Bronchial epithelial cell (primary cell): Measurements from ENCODE around the gene FTCD. TPM values are rescaled to one million over a fixed set of nuclear protein-coding genes. Genes with fewer than 3 reads are reported as not detected.
"Not testable (repeated sequence)": the region's sequence is repeated elsewhere in the genome, so short reads cannot be mapped to it uniquely, and the experiment has no call there.

ENCODE experiments used
- DNase-seq: peaks from one replicate; pipeline ENCODE4 v3.0.0-alpha.2; 2010; ENCODE audit warnings: low read depth
- FAIRE-seq: peaks from 2 replicates; lab custom pipeline; 2011; peaks lifted over from hg19 to GRCh38; lab: Jason Lieb, UNC
- H3K27me3 ChIP-seq: 2 replicates; pipeline ENCODE4 v1.5.1; 2011; ENCODE audit warnings: low read length; ENCODE audit not compliant: control insufficient read depth, insufficient read depth
- H3K36me3 ChIP-seq: 2 replicates; pipeline ENCODE4 v1.5.1; 2011; ENCODE audit warnings: low read length; ENCODE audit not compliant: control insufficient read depth, insufficient read depth
- H3K4me3 ChIP-seq: 2 replicates; pipeline ENCODE4 v1.5.1; 2011; ENCODE audit warnings: mild to moderate bottlenecking, low read depth, low read length, control low read depth
- CTCF ChIP-seq: IDR thresholded peaks from 2 replicates; pipeline ENCODE4 v1.5.1; 2011; ENCODE audit warnings: mild to moderate bottlenecking, moderate library complexity, low read length, control low read depth, inconsistent platforms; ENCODE audit not compliant: insufficient read depth, severe bottlenecking
- total RNA-seq: library from RNA; depleted of rRNA; stranded (reverse); fragments of >200 nt; gene quantifications from 2 replicates; pipeline ENCODE4 v1.2.1, GENCODE V29; 2014

FTCD gene
- total RNA-seq, 1 donor from 2014 or later = not detected

DNA sequence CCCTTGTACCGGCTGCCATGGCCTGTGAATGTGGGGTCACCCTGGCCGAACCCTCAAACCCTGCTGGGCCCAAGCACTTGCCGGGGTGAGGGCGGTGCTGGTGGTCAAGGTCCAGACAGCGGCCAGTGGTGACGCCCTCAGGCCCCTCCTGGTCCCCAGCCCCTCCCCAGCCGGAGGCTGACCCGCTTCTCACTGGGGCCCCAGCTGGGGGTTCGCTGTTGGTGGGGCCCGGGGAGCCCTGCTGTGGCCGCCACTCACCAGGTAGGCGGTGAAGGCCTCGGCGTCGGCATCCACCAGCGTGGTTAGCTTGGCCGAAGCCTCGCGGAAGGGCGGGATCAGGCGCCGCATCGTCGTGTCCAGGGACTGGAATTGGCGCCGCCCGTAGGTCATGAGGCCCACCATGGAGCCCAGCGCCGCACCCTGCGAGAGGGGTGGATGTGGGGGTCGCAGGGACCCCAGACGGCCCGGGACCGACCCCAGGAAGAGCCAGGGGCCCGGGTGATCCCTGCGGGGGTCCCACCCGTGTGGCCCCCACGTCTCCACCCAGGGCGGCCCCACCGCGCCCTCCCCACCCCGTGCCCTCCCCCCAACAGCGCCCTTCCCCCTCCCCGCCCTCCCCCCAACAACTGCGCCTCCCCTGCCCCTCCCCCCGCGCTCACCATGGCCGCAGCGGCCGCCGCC is 10.1 kb downstream of the FTCD start:
- no peaks in the 10 kb centered on the region for H3K27me3 ChIP-seq
- H3K4me3 ChIP-seq = no peak overlapping the region
- H3K36me3 ChIP-seq = no peaks in the 10 kb centered on the region
- DNase-seq (no peak), FAIRE-seq (no peak)
- TF ChIP-seq CTCF = no peak

- H3K4me3 ChIP-seq = no peak overlapping the region
- H3K36me3 ChIP-seq = no peaks in the 10 kb centered on the region
- TF ChIP-seq CTCF = no peak
- FAIRE-seq = no peak
- DNase-seq = no peak
- peaks cover 2% of the 10 kb centered on the region for H3K27me3 ChIP-seq
These were observed 10.8 kb downstream of the FTCD start for GRCh38 chr21:46144464-46145070.

DNA sequence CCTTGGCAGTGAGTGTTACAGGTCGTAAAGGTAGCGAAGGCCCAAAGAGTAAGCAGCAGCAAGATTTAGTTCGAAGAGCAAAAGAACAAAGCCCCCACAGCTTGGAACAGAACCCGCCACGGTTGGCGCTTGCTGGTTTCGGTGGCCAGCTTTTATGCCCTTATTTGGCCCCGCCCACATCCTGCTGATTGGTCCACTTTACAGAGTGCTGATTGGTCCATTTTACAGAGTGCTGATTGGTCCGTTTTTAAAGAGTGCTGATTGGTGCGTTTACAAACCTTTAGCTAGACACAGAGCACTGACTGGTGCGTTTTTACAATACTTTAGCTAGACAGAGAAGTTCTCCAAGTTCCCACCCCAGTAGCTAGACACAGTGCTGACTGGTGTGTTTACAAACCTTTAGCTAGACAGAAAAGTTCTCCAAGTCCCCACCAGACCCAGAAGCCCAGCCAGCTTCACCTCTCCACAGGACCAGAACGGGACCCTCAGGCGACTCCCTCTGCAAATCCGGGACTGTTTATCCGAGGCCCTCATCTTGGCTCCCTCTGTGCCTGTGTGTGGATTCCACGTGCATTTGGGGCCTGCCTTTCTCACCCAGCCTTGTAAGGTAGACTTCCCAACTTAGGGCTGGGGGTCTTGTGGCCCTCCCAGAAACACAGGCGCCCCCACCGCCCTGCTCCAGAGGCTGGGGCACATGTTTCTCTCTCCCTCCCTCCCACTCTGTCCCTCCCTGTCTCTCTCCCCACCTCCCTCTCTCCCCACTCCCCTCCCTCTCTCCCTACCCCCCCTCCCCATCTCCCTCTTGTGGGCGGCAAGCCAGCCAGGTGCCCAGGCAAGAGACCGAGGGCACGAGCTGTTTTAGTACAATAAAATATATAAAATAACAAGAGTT is 12.6 kb downstream of the FTCD start:
- Histone ChIP-seq H3K27me3 (peaks cover 2% of the 10 kb centered on the region), H3K36me3 (no peaks in the 10 kb centered on the region), H3K4me3 (no peak overlapping the region)
- no peak for FAIRE-seq
- no peak for DNase-seq
- no peak for TF ChIP-seq CTCF

DNA sequence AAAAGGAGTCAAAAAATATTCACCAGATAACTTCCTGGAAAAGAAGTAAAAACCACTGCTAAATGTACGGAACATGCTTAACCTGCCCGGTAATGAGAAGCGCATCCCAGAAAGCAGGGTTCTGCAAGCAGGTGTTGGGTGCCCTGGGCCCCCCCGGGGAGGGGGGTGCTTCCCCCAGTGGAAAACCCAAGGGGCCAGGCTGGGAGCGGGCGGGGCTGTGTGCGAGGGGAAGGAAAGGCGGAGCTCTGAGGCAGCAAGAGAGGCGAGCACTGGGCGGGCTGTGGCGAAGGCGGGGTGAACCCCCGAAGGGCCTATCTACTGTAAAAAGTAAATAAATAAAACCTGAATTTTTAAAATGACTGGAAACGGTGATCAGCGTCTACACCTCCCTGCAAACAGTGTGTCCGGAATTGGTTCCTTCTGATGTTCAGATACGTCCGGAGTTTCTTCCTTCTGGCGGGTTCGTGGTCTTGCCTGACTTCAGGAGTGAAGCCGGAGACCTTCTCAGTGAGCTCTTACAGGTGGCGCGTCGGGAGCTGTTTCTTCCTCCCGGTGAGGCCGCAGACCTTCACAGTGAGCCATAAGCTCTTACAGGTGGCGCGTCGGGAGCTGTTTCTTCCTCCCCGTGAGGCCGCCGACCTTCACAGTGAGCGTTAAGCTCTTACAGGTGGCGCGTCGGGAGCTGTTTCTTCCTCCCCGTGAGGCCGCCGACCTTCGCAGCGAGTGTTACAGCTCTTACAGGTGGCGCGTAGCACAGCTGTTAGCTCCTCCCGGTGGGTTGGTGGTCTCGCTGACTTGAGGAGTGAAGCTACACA is 13.4 kb downstream of the FTCD start:
- Histone ChIP-seq H3K36me3 (no peaks in the 10 kb centered on the region), H3K4me3 (no peak overlapping the region), H3K27me3 (peaks cover 2% of the 10 kb centered on the region)
- FAIRE-seq (peak; percentile 75), DNase-seq (no peak)
- no peak for TF ChIP-seq CTCF

DNA sequence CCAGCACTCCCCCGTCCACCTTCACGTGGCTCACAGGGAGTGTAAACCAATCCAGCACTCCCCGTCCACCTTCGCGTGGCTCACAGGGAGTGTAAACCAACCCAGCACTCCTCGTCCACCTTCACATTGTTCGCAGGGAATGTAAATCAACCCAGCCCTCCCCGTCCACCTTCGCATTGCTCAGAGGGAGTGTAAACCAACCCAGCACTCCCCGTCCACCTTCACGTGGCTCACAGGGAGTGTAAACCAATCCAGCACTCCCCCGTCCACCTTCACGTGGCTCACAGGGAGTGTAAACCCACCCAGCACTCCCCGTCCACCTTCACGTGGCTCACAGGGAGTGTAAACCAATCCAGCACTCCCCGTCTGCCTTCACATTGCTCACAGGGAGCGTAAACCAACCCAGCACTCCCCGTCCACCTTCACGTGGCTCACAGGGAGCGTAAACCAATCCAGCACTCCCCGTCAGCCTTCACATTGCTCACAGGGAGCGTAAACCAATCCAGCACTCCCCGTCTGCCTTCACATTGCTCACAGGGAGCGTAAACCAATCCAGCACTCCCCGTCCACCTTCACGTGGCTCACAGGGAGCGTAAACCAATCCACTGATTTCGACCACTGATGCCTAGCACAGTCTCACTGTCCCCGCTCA is 14.9 kb downstream of the FTCD start:
- not testable (repeated sequence) for H3K4me3 ChIP-seq, H3K27me3 ChIP-seq, H3K36me3 ChIP-seq
- peak; percentile 98 for FAIRE-seq
- DNase-seq = peak; percentile 13
